PC-9 (cell line): ENCODE results near the gene SMTNL2. TPM values are rescaled to one million over a fixed set of nuclear protein-coding genes. Genes with fewer than 3 reads are reported as not detected.
A peak's percentile ranks its signal among the peaks of the same experiment; 100 is the strongest.

Experiments used
- Bru-seq: library from RNA; stranded (reverse); fragments of 400-500 nt; gene quantifications from one replicate; lab custom pipeline; 2021; lab: Mats Ljungman, UMichigan
- BruChase-seq, 2 experiments: library from RNA; stranded (reverse); fragments of 400-500 nt; gene quantifications; one replicate each; lab custom pipeline; 2021; lab: Mats Ljungman, UMichigan
- BruUV-seq: library from RNA; stranded (reverse); fragments of 400-500 nt; replicated peaks from 2 replicates; lab custom pipeline; 2021; lab: Mats Ljungman, UMichigan
- CTCF ChIA-PET: fragments of 300-600 bp; sonication (Branson Sonifier 250); formaldehyde crosslinking; loops from one replicate; lab custom pipeline; 2022; ENCODE audit warnings: antibody characterized with exemption; lab: Charles Lee
- POLR2A ChIA-PET: fragments of 300-600 bp; sonication (Branson Sonifier 250); formaldehyde crosslinking; loops from one replicate; lab custom pipeline; 2022; ENCODE audit warnings: antibody characterized with exemption; ENCODE audit not compliant: unreplicated experiment; lab: Charles Lee
- DNase-seq, 2 experiments: peaks; one replicate each; pipeline versions ENCODE4 v3.0.0 to v3.0.0-alpha.2; 2015 to 2022; ENCODE audit warnings: mixed read lengths in 1 of 2
- H2AFZ ChIP-seq: fragments of 200-600 bp; sonication (generic); 2 replicates; pipeline ENCODE4 v1.8.1; 2017; ENCODE audit warnings: antibody characterized with exemption
- H3F3A ChIP-seq: fragments of 200-600 bp; sonication (generic); 2 replicates; pipeline ENCODE4 v1.8.1; 2017; ENCODE audit warnings: antibody characterized with exemption, mild to moderate bottlenecking, low read depth; ENCODE audit not compliant: insufficient read depth
- H3K27ac ChIP-seq: fragments of 200-600 bp; sonication (generic); 2 replicates; pipeline ENCODE4 v1.6.1; 2016; ENCODE audit warnings: mixed run types
- H3K27me3 ChIP-seq: fragments of 200-600 bp; sonication (generic); 2 replicates; pipeline ENCODE4 v1.6.1; 2016; ENCODE audit warnings: low read depth, mixed run types; ENCODE audit not compliant: insufficient read depth
- H3K36me3 ChIP-seq: fragments of 200-600 bp; sonication (generic); 2 replicates; pipeline ENCODE4 v1.6.1; 2016; ENCODE audit warnings: low read depth, mixed run types
- H3K4me1 ChIP-seq: fragments of 200-600 bp; sonication (generic); replicated peaks from 2 replicates; pipeline ENCODE4 v1.6.1; 2016; ENCODE audit warnings: mixed run types; ENCODE audit not compliant: insufficient read depth
- H3K4me2 ChIP-seq: fragments of 200-600 bp; sonication (generic); 2 replicates; pipeline ENCODE4 v1.6.1; 2017; ENCODE audit warnings: mixed run types
- H3K4me3 ChIP-seq: fragments of 200-600 bp; sonication (generic); 2 replicates; pipeline ENCODE4 v1.6.1; 2016; ENCODE audit warnings: mixed run types
- H3K79me2 ChIP-seq: fragments of 200-600 bp; sonication (generic); 2 replicates; pipeline ENCODE4 v1.6.1; 2017; ENCODE audit warnings: low read depth, mixed run types
- H3K9me2 ChIP-seq: fragments of 200-600 bp; sonication (generic); 2 replicates; pipeline ENCODE4 v1.8.1; 2017; ENCODE audit warnings: mild to moderate bottlenecking; ENCODE audit not compliant: insufficient read depth
- H3K9me3 ChIP-seq: fragments of 200-600 bp; sonication (generic); 2 replicates; pipeline ENCODE4 v1.8.1; 2016; ENCODE audit warnings: low read depth; ENCODE audit not compliant: insufficient read depth
- H4K20me1 ChIP-seq: fragments of 200-600 bp; sonication (generic); 2 replicates; pipeline ENCODE4 v1.8.1; 2017; ENCODE audit not compliant: insufficient read depth
- CTCF ChIP-seq: fragments of 200-600 bp; sonication (generic); conservative IDR thresholded peaks from 2 replicates; pipeline ENCODE4 v1.6.1; 2017; ENCODE audit warnings: mixed run types, antibody characterized with exemption, mild to moderate bottlenecking, moderate library complexity
- EZH2 ChIP-seq: fragments of 200-600 bp; sonication (generic); IDR thresholded peaks from 2 replicates; pipeline ENCODE4 v1.8.0; 2017; ENCODE audit warnings: antibody characterized with exemption, low read depth
- intact Hi-C: fragments of 100-400 bp; cut with micrococcal nuclease; formaldehyde crosslinking; loops from one replicate; pipeline ENCODE4 v1.10.0; 2022; ENCODE audit not compliant: unreplicated experiment
- long read RNA-seq: library from polyadenylated mRNA; stranded (forward); transcript quantifications from one replicate; pipeline ENCODE4 v2.0.0, GENCODE V29; 2022
- total RNA-seq: library from RNA; stranded (reverse); gene quantifications from 2 replicates; pipeline ENCODE4 v1.2.3, GENCODE V29; 2021

Gene SMTNL2
- not detected in 2 replicates for total RNA-seq
- not detected for Bru-seq, nascent RNA
- not detected for BruChase-seq, experiment 1, labeled RNA remaining after a 2-hour chase
- BruChase-seq, experiment 2, labeled RNA remaining after a 6-hour chase: not detected
- long read RNA-seq: 0 reads

GRCh38 chr17:4584101-4584916 is at the start of gene SMTNL2:
Gene SMTNL2, plus strand, starts transcription at chr17:4584529. Its CDS starts 77 bp downstream, at chr17:4584606.
- TF ChIP-seq CTCF (no peak), EZH2 (no peak)
- Histone ChIP-seq H3K27ac (no peak within 1 kb of the TSS), H3K4me2 (no peak within 1 kb of the TSS), H3K36me3 (no peaks in the 10 kb centered on the region), H3K79me2 (no peaks in the 10 kb centered on the region), H3K4me1 (no peaks in the 10 kb centered on the region), H4K20me1 (no peaks in the 10 kb centered on the region; the same call in 1 of the 2 replicates), H2AFZ (no peak within 1 kb of the TSS), H3K27me3 (peaks cover 65% of the 10 kb centered on the region), H3K9me3 (no peaks in the 10 kb centered on the region), H3F3A (no peaks in the 10 kb centered on the region), H3K9me2 (no peaks in the 10 kb centered on the region), H3K4me3 (no peak within 1 kb of the TSS)
- no peak for DNase-seq
- POLR2A ChIA-PET: no interaction called here
- CTCF ChIA-PET: interaction anchor here (0.5 kb wide), 1 partner anchor 29 kb away, joined by 6 read pairs; no protein-coding TSS in a partner anchor
- BruUV-seq: no TSS peak
- intact Hi-C loops: no loop called here

- peaks cover 96% of the 10 kb centered on the region for H3F3A ChIP-seq
- H4K20me1 ChIP-seq: peaks cover 35% of the 10 kb centered on the region
- H3K9me3 ChIP-seq: no peaks in the 10 kb centered on the region
- ChIA-PET POLR2A (interaction anchor here (0.7 kb wide), 1 partner anchor 25 kb away, joined by 3 read pairs; the partner anchor contains the start of gene GGT6), CTCF (no interaction called here)
- no peak overlapping the region for H3K4me2 ChIP-seq
- H3K27ac ChIP-seq: peak overlapping the region; percentile 41; the same call in 1 of the 2 replicates
- peaks cover 9% of the 10 kb centered on the region; the same call in 1 of the 2 replicates for H3K36me3 ChIP-seq
- no TSS peak for BruUV-seq
- H3K4me1 ChIP-seq: peaks cover 12% of the 10 kb centered on the region; the same call in 1 of the 2 replicates
- H3K27me3 ChIP-seq: no peaks in the 10 kb centered on the region
- intact Hi-C loops: no loop called here
- H2AFZ ChIP-seq: no peak overlapping the region
- no peak for DNase-seq
- H3K79me2 ChIP-seq: no peaks in the 10 kb centered on the region
- H3K9me2 ChIP-seq: no peaks in the 10 kb centered on the region
- no peak for TF ChIP-seq EZH2
- no peak for TF ChIP-seq CTCF
- H3K4me3 ChIP-seq: no peak overlapping the region
Measured at GRCh38 chr17:4534928-4535666, 49.2 kb upstream of the SMTNL2 start.

GRCh38 chr17:4535667-4536258 is 48.6 kb upstream of the SMTNL2 start:
- H3K4me2 ChIP-seq: no peak overlapping the region
- DNase-seq: no peak
- no TSS peak for BruUV-seq
- intact Hi-C loops: no loop called here
- no peak for TF ChIP-seq EZH2
- H3K9me2 ChIP-seq: no peaks in the 10 kb centered on the region
- ChIA-PET CTCF (no interaction called here), POLR2A (no interaction called here)
- H4K20me1 ChIP-seq: peaks cover 35% of the 10 kb centered on the region
- H3K27ac ChIP-seq: no peak overlapping the region
- H2AFZ ChIP-seq: no peak overlapping the region
- no peaks in the 10 kb centered on the region for H3K79me2 ChIP-seq
- no peaks in the 10 kb centered on the region for H3K27me3 ChIP-seq
- H3K9me3 ChIP-seq: no peaks in the 10 kb centered on the region
- peaks cover 12% of the 10 kb centered on the region; the same call in 1 of the 2 replicates for H3K36me3 ChIP-seq
- no peak overlapping the region for H3K4me3 ChIP-seq
- peaks cover 96% of the 10 kb centered on the region for H3F3A ChIP-seq
- H3K4me1 ChIP-seq: peaks cover 12% of the 10 kb centered on the region; the same call in 1 of the 2 replicates
